HepG2 (cell line): ENCODE data around the gene TMEM215. TPM values are rescaled to one million over a fixed set of nuclear protein-coding genes. Genes with fewer than 3 reads are reported as not detected.

Experiments
- ATAC-seq: fragments of 200-7000 bp; cut with Tn5 transposase; 3 replicates; pipeline ENCODE4 v1.9.1; 2020; ENCODE audit warnings: mild to moderate bottlenecking, moderate library complexity
- BruUV-seq: library from RNA; stranded (reverse); fragments of 400-500 nt; replicated peaks from 2 replicates; lab custom pipeline; 2021; lab: Mats Ljungman, UMichigan
- CTCF ChIA-PET: fragments of 300-600 bp; formaldehyde crosslinking; extraction: SDS; loops from one replicate; lab custom pipeline; 2021; ENCODE audit warnings: low total read pairs, inconsistent platforms, low intra/inter-chr PET ratio; lab: Yijun Ruan, JAX
- POLR2A ChIA-PET: fragments of 350-600 bp; sonication (Branson Sonifier 250); formaldehyde crosslinking; loops from one replicate; lab custom pipeline; 2020; ENCODE audit warnings: antibody characterized with exemption, inconsistent platforms; lab: Yijun Ruan, JAX
- DNase-seq: peaks from one replicate; pipeline ENCODE4 v3.0.0-alpha.2; 2015; ENCODE audit warnings: low spot score
- FAIRE-seq: peaks from 3 replicates; lab custom pipeline; 2011; peaks lifted over from hg19 to GRCh38; lab: Jason Lieb, UNC
- H2AFZ ChIP-seq: one replicate; pipeline ENCODE4 v1.6.1; 2011; ENCODE audit warnings: low read length, inconsistent platforms
- H3K27ac ChIP-seq: fragments of 300-600 bp; 3 replicates; pipeline ENCODE4 v1.8.0; 2011; ENCODE audit warnings: mixed run types, mild to moderate bottlenecking, mixed read lengths, low read length, inconsistent platforms; ENCODE audit not compliant: insufficient read depth; ENCODE audit errors: extremely low read length
- H3K27me3 ChIP-seq, 2 experiments: fragments of 200-600 bp in 1 of 2; 2 replicates in 1 of 2; 3 replicates in 1 of 2; pipeline versions ENCODE4 v1.6.0 to v1.8.0; 2011; ENCODE audit warnings: low read length in 2 of 2, mild to moderate bottlenecking in 2 of 2, moderate library complexity in 2 of 2, inconsistent platforms in 1 of 2; ENCODE audit not compliant: insufficient read depth in 2 of 2, control insufficient read depth in 1 of 2
- H3K36me3 ChIP-seq, 2 experiments: fragments of 200-600 bp in 1 of 2; replicated peaks in 1 of 2; 2 replicates in 1 of 2; 3 replicates in 1 of 2; pipeline versions ENCODE4 v1.5.1 to v1.8.0; 2011; ENCODE audit warnings: low read length in 2 of 2, inconsistent platforms in 1 of 2; ENCODE audit not compliant: insufficient read depth in 2 of 2, control insufficient read depth in 1 of 2
- H3K4me1 ChIP-seq: 2 replicates; pipeline ENCODE4 v1.5.1; 2012; ENCODE audit warnings: low read length, inconsistent platforms; ENCODE audit not compliant: insufficient read depth
- H3K4me2 ChIP-seq: 2 replicates; pipeline ENCODE4 v1.6.0; 2011; ENCODE audit warnings: low read depth, low read length, inconsistent platforms
- H3K4me3 ChIP-seq, 3 experiments: fragments of 200-600 bp in 1 of 3; sonication (generic), shearing (Covaris generic) in 1 of 3; replicated peaks in 1 of 3; 2 replicates each; pipeline ENCODE4 v1.5.1; 2011 to 2016; ENCODE audit warnings: low read length in 3 of 3, inconsistent platforms in 2 of 3, low read depth in 2 of 3, mild to moderate bottlenecking in 2 of 3, control low read depth in 1 of 3, mixed read lengths in 1 of 3; ENCODE audit not compliant: insufficient read depth in 1 of 3
- H3K79me2 ChIP-seq: one replicate; pipeline ENCODE4 v1.6.1; 2011; ENCODE audit warnings: low read length, inconsistent platforms; ENCODE audit not compliant: insufficient read depth
- H3K9ac ChIP-seq: 2 replicates; pipeline ENCODE4 v1.6.0; 2011; ENCODE audit warnings: mild to moderate bottlenecking, low read depth, low read length, inconsistent platforms; ENCODE audit not compliant: insufficient read depth
- H3K9me3 ChIP-seq: 2 replicates; pipeline ENCODE4 v1.5.1; 2012; ENCODE audit warnings: mild to moderate bottlenecking, low read length
- H4K20me1 ChIP-seq: 2 replicates; pipeline ENCODE4 v1.6.0; 2011; ENCODE audit warnings: inconsistent platforms, mild to moderate bottlenecking, low read length, moderate library complexity; ENCODE audit not compliant: insufficient read depth
- ARNT2 ChIP-seq: sonication (generic); formaldehyde crosslinking; IDR thresholded peaks from 2 replicates; pipeline ENCODE4 v1.8.0; 2022; ENCODE audit warnings: mild to moderate bottlenecking, low read depth, missing genetic modification reagents, moderate library complexity
- KLF9 ChIP-seq: IDR thresholded peaks from 2 replicates; pipeline ENCODE4 v1.6.1; 2016; ENCODE audit warnings: low read depth
- LRRFIP1 ChIP-seq: sonication (generic); formaldehyde crosslinking; conservative IDR thresholded peaks from 2 replicates; pipeline ENCODE4 v1.4.0; 2020; ENCODE audit warnings: missing genetic modification reagents
- MAF1 ChIP-seq: sonication (generic); formaldehyde crosslinking; IDR thresholded peaks from 2 replicates; pipeline ENCODE4 v1.5.0; 2020; ENCODE audit warnings: missing genetic modification reagents, borderline replicate concordance
- NBN ChIP-seq: fragments of 450-650 bp; conservative IDR thresholded peaks from 2 replicates; pipeline ENCODE4 v1.6.1; 2017
- SCMH1 ChIP-seq: sonication (generic); formaldehyde crosslinking; IDR thresholded peaks from 2 replicates; pipeline ENCODE4 v1.9.0; 2021; ENCODE audit warnings: missing genetic modification reagents, mild to moderate bottlenecking, borderline replicate concordance
- SIX4 ChIP-seq: sonication (generic); formaldehyde crosslinking; IDR thresholded peaks from 2 replicates; pipeline ENCODE4 v1.4.0; 2020; ENCODE audit warnings: missing genetic modification reagents
- ZBTB37 ChIP-seq: sonication (generic); formaldehyde crosslinking; IDR thresholded peaks from 2 replicates; pipeline ENCODE4 v1.4.0; 2020; ENCODE audit warnings: mild to moderate bottlenecking, missing genetic modification reagents
- ZBTB39 ChIP-seq: sonication (generic); formaldehyde crosslinking; IDR thresholded peaks from 2 replicates; pipeline ENCODE4 v1.5.0; 2020; ENCODE audit warnings: missing genetic modification reagents
- ZMAT3 ChIP-seq: sonication (generic); formaldehyde crosslinking; conservative IDR thresholded peaks from 2 replicates; pipeline ENCODE4 v1.7.0; 2021; ENCODE audit warnings: missing genetic modification reagents
- ZNF207 ChIP-seq: fragments of 450-650 bp; IDR thresholded peaks from 2 replicates; pipeline ENCODE4 v1.6.1; 2016; ENCODE audit warnings: antibody characterized with exemption, borderline replicate concordance
- ZNF329 ChIP-seq: sonication (generic); formaldehyde crosslinking; IDR thresholded peaks from 2 replicates; pipeline ENCODE4 v1.9.0; 2021; ENCODE audit warnings: low read depth, mild to moderate bottlenecking, missing genetic modification reagents
- ZNF333 ChIP-seq: sonication (generic); formaldehyde crosslinking; IDR thresholded peaks from 2 replicates; pipeline ENCODE4 v1.4.0; 2020; ENCODE audit warnings: mild to moderate bottlenecking, missing genetic modification reagents, borderline replicate concordance
- ZNF614 ChIP-seq: IDR thresholded peaks from 2 replicates; pipeline ENCODE4 v1.6.1; 2018; ENCODE audit warnings: missing biosample characterization, missing genetic modification reagents, inconsistent platforms, borderline replicate concordance
- ZNF678 ChIP-seq: sonication (generic); formaldehyde crosslinking; IDR thresholded peaks from 2 replicates; pipeline ENCODE4 v1.4.0; 2020; ENCODE audit warnings: mild to moderate bottlenecking, missing genetic modification reagents
- WGBS: methylation state at CpG from one replicate; pipeline ENCODE4 v1.1.6; 2017; ENCODE audit warnings: low lambda C conversion rate; 5-methylcytosine and 5-hydroxymethylcytosine counted together
- in situ Hi-C: cut with HindIII; loops from 2 replicates; pipeline ENCODE4 v1.10.0; 2017; ENCODE audit warnings: low pct_unique_long_range_greater_than_20kb; ENCODE audit not compliant: extremely low pct_ligation_motif_present
- intact Hi-C: fragments of 100-400 bp; cut with micrococcal nuclease; formaldehyde crosslinking; loops from one replicate; pipeline ENCODE4 v1.10.0; 2022; ENCODE audit not compliant: unreplicated experiment
- polyA plus RNA-seq, 8 experiments: library from polyadenylated mRNA; depleted of rRNA in 3 of 8; stranded (reverse) in 7 of 8; unstranded in 1 of 8; fragments of >200 nt; fragmentation: Illumina TruSeq in 4 of 8; extraction: Trizol in 4 of 8; gene quantifications; 2 replicates each; pipeline versions ENCODE4 v1.2.1 to v1.2.3, GENCODE V29; 2011 to 2016; ENCODE audit warnings: low read depth in 4 of 8, missing spikeins in 1 of 8, mixed read lengths in 1 of 8; ENCODE audit not compliant: insufficient read depth in 1 of 8
- total RNA-seq, 5 experiments: library from RNA; depleted of rRNA; stranded (reverse); fragments of >200 nt; fragmentation: Illumina TruSeq; extraction: Trizol; gene quantifications; 2 replicates each; pipeline ENCODE4 v1.2.3, GENCODE V29; 2016; ENCODE audit warnings: low read depth in 1 of 5

Gene TMEM215
- total and polyA plus RNA-seq, 2 of the 13 experiments (the other 11 are each of a cell fraction or from before 2014, with no cell fraction given): not detected

GRCh38 chr9:32755730-32756129 lies 27.6 kb upstream of the TMEM215 start:
- Histone ChIP-seq H3K27me3 (peaks cover 2 to 19% of the 10 kb centered on the region in 2 experiments), H3K9me3 (no peaks in the 10 kb centered on the region)
- no peak for TF ChIP-seq ZMAT3 (CRISPR knock-in tag)
- no peak for TF ChIP-seq ZBTB39 (CRISPR knock-in tag)
- TF ChIP-seq ZNF614: no peak
- TF ChIP-seq ZNF333 (CRISPR knock-in tag): no peak
- TF ChIP-seq LRRFIP1 (CRISPR knock-in tag): no peak
- no peak for TF ChIP-seq ZBTB37 (CRISPR knock-in tag)
- no peak for TF ChIP-seq ARNT2
- no peak for TF ChIP-seq SCMH1 (CRISPR knock-in tag)
- no peak for TF ChIP-seq ZNF678 (CRISPR knock-in tag)
- no peak for TF ChIP-seq ZNF329
- TF ChIP-seq ZNF207: no peak
- no peak for TF ChIP-seq KLF9
- TF ChIP-seq MAF1 (CRISPR knock-in tag): no peak
- no peak for TF ChIP-seq NBN
- TF ChIP-seq SIX4 (CRISPR knock-in tag): no peak
- TF ChIP-seq, all 625 proteins: peak for 0
- CTCF ChIA-PET: no interaction called here
- H3K4me2 ChIP-seq: no peak overlapping the region
- FAIRE-seq (no peak), ATAC-seq (no peak), DNase-seq (no peak)
- no peak overlapping the region for H3K9ac ChIP-seq
- in situ Hi-C loops: no loop called here
- no peaks in the 10 kb centered on the region for H3K36me3 ChIP-seq
- no peak overlapping the region for H3K4me3 ChIP-seq
- no peak overlapping the region for H3K27ac ChIP-seq
- H3K4me1 ChIP-seq: no peaks in the 10 kb centered on the region
- H4K20me1 ChIP-seq: no peaks in the 10 kb centered on the region
- WGBS: 36% methylated on average over 22 of the region's 22 CpGs
- no peaks in the 10 kb centered on the region for H3K79me2 ChIP-seq
- POLR2A ChIA-PET: no interaction called here
- no peak overlapping the region for H2AFZ ChIP-seq
- BruUV-seq: no TSS peak
- intact Hi-C loops: no loop called here
